Occipital lobe (tissue), 2 donors: ENCODE measurements around the gene ST6GALNAC3. TPM values are rescaled to one million over a fixed set of nuclear protein-coding genes. Genes with fewer than 3 reads are reported as not detected.

Source experiments
- DNase-seq: peaks from one replicate; lab custom pipeline; 2025; lab: John Stamatoyannopoulos, UW
- total RNA-seq: library from RNA; depleted of rRNA; stranded (reverse); fragments of >200 nt; gene quantifications from one replicate; pipeline ENCODE4 v1.2.3, GENCODE V29; 2014

Gene ST6GALNAC3
- total RNA-seq, 1 donor from 2014 or later: 16.5 TPM

DNA sequence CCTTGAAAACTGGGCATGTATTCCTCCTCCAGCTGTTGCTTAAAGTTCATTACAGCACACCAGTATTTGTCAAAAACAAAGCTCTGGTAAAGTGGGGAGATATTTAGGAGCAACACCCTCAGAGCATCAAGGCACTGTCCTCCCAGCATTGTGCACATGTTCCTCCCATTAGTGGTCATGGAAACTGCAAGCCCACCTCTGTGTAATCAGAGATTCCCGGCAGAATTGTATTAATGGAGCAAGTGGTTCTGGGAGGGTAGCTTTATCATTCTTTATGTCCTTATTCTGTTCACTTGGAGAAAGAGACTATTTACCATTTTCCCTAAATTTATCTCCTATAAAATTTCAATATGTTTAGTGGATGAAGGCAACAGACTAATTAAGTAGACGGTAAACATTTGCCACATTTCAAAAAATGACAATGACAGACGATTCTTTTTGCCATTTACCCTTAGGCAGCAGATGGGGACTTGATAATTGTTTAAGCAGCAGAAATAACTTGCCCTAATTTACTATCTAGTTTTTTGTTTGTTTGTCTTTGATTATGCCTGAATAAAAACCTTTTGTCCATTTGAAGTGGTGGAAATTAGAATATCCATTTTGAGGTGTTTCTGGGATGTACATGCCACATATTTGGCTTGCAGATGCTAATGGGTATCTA lies 503.1 kb downstream of the ST6GALNAC3 start:
- DNase-seq: no peak

DNA sequence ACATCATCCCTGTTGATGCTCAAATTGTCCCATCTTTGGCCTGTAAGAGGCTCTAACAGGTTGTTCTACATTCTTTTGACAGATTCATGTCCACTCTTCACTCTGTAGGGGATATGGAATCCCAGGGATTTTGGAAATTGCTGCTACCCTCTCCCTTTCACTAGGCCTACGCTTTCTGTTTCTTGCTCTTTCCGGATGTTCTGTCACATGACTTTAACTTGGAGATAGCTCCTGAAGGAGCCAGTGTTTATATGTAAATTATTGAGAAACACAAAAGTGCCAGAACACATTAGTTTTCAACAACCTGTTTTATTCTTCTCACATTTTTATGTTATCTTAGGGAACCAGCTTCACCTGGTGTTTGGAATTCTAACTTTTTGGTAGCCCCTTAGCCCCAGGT lies 505.7 kb downstream of the ST6GALNAC3 start:
- DNase-seq: no peak

DNA sequence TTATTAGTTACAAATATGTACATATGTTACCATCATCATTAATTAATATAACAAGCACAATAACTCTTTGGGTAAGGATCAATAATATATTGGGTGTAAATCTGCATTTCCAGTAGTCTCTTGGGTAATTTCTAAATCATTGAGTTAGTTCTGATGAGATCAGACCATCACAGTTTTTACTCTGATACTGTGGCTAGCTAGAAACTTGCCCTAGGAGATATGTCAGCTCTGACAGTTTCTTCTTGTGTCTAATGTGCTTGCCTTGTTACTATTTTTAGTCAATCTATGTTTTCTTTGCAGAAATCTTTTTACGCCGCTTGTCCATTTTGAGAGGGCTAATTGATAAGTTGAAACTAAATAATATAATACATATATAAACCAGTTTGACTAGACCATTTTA lies 507.2 kb downstream of the ST6GALNAC3 start:
- DNase-seq: no peak

DNA sequence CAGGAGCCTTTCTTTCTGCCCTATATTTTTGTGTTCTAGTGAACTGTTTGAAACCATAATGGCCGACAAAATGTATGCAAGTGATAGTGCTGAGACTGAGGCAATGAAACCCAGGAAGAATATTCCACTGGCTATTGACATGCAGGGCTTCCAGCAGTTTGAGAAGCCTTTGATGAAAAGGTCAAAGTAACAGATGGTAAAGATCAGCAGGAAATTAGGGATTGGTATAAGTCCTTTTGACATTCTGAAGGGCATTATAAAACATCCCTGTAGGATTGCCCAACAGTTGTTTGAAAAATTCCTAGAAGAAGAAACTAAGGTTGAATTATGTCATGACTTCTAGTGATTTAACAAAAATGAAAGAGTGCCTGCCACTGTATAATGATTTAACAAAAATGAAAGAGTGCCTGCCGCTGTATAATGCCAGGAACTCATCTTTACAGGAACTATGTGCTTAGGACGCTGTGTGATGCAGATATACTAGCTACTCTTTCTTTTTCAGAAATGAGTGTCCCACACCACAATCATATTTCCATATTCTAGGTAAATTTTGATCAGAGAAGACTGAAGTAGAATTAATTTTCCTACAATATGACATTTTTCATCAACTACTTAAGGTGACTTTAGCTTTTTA lies 508.8 kb downstream of the ST6GALNAC3 start:
- no peak for DNase-seq

DNA sequence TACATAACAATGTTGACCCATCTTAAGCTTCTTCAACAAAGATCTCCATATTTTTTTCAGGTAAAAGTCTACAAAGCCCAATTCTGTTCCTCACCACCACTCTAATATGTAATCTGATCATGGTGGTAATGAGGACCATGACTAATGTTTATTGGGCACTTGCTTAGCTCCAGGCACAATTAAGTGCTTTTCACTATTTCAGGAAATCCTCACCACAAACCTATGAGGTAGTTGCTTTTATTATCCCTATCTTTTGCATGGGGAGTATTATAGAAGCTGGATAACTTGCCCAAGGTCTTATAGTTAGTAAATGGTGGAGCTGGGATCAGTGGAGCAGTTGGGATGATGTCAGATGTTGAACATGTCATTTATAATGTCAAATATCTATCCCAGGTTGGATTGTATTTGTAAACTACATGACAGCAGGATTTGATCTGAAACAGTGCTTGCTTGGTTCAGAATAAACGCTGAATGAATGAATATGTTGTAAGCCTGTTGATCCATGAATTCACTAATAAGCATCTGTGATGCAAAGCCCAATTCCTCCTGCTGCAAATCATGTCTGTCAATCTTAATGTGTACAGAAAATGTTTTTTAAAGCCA lies 509.4 kb downstream of the ST6GALNAC3 start:
- DNase-seq: no peak

DNA sequence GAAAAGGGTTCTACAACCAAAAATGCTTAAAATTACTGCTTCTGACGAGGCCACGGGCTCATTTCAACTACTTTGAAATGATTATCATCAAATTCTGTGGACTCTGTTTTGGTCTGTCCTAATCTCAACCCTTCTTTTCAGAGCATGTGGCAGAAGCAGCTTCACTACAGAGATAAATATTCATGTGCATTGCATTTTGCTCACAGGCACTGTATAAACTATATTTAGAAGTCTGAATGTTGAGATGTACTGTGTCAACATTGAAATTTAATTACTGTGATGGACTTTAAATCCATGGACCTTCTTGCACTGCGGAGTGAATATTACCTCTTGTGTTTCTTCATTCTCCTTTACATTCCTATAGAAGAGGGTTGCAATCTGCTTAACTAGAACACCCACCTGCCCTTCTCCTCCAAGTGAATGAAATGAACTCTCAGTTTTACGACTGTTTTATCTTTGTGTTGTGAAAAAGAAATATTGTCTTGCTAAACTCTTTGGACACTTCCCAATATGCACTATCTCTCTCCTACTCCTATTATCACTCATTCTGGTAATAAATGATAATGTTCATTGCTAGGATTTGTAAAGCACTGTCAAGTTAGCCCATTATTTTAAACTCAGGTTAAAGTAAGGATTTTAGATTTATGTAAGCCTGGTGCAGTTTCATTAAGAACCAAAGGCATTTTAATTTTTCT lies 511.6 kb downstream of the ST6GALNAC3 start:
- no peak for DNase-seq

DNA sequence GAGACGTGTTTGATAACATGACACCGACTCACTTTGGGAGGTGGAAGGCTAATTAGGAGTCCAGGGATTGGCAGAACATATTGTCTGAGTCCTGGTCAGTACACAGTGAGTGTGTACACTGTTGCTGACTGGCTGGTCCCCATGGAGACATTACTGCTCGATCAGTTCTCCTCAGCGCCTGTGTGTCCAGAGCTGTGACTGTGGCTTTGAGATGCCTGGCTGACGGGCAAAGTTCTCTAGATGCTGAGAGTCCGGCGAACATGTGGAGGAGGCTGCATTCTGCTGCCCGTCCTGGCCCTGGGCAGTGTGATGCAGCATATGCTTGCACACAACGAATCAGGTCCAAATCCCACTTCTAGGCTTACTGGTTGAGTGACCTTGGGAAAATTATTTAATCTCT lies 512.7 kb downstream of the ST6GALNAC3 start:
- DNase-seq: no peak

DNA sequence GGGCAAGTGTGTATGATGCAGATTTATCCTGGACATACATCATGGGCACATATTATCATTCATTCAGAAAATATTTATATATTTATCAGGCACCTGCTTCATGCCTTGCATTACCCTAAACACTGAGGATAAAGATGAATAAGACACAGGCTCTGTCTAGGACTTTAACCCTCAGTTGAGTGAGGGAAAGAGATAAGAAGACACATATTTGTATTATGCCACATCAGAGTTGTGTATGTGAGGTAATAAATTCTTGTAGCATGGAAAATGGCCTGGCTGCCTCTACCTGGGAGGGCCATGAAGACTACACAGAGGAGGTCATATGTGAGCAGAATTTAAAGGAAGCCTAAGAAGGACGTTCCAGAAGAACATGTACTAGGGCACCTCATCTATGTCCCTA lies 516.9 kb downstream of the ST6GALNAC3 start:
- DNase-seq: no peak

DNA sequence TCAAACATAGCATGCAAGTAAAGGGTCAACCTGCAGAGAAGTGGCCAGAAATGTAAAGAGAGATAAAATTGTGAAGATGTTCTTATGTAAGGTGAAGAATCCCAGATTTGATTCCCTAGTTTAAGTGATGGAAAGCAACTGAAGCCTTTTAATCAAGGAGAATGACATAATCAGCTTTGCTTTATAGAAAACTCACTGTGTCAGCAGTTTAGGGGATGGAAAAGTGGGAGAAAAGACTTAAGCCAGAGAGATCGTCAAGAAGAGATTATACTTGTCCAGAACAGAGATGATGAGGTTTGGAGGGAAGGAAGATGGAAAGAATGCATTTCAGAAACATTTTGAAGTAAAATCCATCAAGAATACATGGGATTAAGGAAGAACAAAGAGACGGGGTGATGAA lies 517.4 kb downstream of the ST6GALNAC3 start:
- no peak for DNase-seq

DNA sequence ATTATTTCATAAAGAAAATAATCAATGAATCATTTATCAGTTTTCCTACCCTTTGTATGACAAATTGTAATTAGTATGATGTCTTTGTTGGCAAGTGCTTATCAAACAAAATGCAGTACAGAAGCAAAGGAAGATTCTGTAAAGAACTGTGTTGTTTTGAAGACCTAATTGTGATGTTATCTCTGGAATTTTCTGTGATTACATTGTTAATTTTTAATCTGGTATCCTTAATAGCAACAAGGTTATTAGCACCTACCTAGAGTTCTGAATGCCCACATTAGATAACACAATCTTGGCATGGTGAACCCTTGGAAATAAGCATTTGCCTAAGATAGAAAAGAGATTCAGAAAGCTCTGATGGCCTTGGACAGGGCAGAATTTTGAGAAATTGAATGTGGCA lies 518.6 kb downstream of the ST6GALNAC3 start:
- DNase-seq: no peak

DNA sequence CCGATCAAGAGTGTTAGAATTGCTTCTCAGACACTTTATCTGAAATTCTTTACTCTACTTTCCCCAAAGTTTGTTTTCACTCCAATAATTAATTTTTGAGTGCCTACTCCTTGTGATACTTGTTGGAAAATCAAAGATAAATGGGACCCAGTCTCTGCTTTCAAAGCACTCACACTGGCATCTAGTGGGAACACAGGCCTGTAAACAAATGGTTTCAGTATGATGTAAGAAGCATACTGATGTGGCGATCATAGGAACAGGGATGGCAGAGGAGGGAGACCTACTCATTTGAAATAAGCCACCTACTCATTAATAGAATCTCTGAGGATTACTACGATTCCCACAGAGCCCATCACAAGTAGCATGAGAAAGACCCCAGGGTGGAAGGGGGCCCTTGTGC lies 519.1 kb downstream of the ST6GALNAC3 start:
- no peak for DNase-seq

DNA sequence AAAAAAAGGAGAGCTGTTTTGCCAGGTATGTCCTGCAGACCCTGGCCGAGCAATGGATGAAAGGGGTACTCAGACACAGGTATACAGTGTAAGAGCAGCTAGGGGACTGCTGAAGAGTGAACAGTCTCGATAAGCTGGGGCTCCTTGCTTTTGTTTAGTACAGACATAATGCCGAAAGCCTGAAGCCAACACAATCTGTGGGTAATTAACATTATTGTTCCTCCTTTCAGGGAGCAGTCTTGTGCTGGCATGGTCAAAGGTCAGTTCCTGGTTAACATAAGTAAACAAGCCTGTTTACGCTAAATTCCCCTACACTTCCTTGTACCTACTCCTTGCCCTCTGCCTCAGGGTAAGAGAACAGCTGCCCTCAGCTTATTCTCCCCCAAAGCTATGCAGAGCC lies 520.5 kb downstream of the ST6GALNAC3 start:
- no peak for DNase-seq

DNA sequence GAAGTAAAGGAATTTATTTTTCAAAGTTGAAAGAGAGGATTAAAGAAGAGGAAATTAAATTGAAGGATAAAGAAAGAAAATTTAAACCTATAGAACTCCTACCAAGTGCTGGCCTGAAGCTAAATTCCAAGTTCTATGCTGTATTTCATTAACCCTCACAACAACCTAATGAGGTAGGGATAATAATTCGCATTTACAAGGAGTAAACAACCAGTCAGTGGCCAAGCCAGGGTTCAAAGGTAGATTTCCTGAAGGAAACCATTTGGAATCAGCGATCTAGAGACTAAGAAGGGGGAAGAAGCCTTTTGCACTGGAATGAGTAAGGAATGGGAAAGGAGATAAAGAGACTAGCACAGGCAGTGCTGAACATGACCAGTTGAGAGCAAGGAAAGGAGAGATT lies 526.9 kb downstream of the ST6GALNAC3 start:
- no peak for DNase-seq

DNA sequence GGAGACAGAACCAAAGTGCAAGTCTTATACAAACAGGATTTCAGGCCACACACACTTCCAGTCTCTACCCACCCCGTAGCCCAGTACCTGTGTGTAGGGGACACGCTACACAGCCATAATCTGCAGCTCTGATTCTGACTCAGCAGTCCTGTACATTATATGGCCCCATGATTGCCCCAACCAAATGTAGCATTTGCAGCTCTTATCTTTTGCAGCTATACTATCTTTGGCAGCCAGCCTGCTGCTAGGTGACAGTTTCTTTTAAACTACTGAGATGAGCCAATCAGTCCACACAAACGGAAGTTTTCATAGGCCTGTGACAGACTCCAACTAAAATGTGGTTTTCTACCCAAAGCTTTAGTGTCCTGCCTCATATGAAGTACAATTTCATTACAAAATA lies 533.2 kb downstream of the ST6GALNAC3 start:
- no peak for DNase-seq

DNA sequence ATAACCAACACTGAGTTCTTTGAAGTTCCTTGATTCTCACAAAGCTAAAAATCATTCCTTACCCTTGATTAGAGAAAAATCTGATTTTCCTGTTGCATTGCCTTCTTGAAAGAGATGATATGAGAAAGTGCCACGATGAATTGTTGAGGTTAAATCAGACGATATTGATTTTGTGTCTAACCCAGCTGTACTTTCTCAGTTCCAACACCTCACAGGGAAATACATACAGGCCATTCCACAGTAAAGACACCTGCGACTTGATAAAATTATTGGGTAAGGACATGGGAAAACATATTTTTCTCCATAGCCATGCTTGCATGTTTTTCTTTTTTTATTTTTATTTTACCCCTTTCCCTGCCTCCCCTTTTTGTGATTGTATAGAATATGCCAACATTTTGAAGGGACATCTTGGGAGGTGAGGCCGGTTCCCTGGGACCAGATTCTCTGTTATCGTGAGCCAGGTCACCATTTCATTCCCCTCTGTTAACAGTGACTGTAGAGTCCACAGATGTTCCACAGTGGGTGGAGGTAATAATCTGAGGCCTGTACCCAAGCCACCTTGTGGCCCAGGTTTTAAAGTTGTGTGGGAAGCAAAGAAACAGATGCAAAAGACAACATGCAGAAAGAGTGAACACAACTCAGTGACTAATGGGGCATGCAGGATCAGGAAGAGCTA lies 537.4 kb downstream of the ST6GALNAC3 start:
- DNase-seq: no peak

DNA sequence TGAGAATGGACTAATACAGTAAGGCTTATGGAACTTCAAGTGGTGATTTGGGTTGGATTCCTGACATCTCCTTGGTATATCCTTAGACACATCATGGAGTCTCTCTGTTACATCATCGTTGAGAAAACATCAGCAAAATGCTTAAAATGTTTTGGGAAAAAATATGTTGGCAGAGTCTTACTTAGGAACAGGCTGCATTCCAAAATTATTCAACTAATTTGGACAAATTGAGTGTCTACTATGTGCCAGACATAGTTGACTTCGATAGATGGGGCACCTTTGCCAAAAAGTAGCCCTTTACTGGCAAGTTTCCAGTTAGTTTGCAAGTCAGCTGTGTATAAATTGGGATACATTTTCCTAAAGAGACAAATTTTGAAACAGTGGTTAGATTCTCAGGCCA lies 539.3 kb downstream of the ST6GALNAC3 start:
- DNase-seq: no peak

DNA sequence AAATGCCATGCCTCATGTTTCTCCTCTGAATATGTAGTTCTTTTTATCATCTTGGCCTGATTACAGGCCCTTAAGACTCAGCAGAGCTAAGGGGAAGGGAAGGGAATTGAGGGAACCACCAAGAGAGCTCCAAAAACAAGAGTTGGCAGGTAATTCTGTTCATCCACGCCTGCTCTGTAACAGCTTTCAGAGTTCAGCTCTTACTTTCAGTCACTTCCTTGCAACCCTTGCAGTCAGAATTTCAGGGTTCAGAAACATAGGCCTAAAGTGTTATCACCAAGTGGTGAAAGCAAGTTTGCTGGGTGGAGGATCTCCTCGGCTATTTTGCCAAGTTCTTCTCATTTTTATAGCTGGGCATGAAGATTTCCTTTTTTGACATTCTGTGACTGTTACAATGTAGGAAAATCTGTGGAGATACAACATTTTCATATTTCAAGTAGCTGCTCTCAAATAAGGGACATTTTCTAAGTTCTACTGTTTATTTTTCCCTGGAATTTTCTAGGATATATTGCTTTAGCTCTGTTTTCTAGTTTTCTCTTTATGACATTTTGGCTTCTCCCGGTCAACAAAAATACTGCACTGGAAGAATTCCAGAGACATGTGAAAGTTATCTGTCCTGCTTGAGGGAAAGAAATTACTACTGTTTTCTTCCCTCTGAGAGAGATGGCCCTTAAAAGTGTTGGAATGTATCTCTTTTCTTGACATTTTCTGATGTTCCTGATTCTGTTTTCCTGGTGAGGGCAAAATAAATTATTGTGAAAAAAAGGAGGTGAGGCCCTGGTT lies 540.9 kb downstream of the ST6GALNAC3 start:
- DNase-seq: no peak

DNA sequence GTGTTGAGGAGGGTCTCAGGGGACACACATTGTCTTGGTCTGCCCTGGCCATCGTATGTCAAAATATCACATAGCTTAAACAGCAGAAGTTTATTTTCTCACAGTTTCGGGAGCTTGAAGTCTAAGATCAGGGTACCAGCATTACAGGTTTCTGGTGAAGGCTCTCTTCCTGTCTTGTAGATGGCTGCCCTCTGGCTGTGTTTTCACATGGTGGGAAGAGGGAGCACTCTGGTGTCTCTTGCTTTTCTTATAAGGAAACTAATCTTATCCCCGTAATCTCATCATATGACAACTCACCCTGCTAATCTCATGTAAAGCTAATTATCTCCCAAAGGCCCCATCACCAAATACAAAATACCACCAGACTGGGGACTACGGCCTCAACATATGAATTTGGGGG lies 545.8 kb downstream of the ST6GALNAC3 start:
- DNase-seq: no peak

DNA sequence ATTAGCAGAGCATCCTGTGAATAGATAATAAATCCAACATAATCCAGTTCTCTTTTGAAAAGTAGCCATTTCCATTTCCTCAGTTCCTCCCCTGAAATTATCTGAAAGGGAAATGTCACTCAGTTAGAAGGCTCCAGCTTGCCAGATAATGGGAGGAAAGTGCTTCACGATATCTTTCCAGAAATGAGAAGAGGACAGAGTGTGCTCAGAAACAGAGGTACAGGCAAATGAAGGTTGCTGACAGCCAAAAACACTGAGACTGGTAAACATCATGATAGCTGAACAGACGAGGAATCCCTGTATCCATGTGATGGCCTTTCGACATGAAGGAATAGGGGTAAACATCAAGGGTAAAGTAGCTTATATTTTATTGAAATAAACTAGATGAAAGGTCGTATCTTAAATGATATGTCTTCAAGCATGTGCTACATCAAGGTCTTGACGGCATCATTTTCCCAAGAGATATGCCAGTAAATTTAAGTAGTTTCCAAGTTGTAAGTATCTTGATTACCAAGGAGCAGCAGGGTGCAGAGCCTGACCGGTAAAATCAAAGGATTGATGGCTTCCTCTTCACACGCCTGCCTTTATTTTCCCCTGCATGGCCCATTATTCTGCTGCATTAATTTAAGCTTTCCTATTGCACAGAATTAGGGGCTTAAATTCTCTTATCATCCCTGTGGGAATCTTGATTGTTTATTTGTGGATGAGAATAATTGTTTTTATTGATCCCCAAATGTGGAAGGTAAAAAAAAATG lies 548.4 kb downstream of the ST6GALNAC3 start:
- no peak for DNase-seq

DNA sequence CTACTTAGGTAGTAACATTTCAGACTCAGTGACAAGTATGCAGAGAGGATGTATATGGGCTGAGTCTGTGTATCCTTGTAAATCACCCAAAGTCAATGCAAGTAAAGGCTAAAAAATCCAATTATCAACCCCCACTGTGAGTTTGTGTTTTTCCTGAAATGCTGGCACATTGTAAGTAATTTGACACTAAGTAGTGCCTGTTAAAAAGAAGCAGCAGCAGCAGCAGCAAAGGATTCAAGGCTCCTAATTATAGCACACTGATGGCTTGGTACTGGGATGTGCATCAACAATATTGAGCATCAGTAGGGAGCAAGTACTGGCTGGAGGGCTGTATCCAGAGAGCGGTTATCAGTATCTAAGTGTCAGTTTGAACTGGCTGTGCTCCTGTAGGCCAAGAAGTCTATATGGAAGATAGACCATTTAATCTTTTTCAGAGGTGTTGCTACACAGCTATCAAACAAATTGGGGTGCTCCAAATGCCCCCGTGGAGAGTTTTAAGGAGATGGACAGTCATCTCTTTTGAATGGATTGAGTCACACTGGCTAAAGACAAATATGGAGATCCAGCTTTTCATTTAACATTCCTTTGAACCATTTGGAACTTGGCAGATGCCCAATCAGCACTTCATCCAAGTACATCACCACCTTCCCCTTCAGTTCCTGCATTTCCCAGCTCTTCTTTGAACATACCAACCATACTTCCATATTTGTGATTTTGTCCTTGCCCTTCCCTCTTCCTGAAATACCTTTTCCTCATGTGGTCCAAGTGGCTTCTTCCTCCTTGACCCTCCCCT lies 551.5 kb downstream of the ST6GALNAC3 start:
- no peak for DNase-seq
